ENCODE results near the gene ECSCR.

DNA sequence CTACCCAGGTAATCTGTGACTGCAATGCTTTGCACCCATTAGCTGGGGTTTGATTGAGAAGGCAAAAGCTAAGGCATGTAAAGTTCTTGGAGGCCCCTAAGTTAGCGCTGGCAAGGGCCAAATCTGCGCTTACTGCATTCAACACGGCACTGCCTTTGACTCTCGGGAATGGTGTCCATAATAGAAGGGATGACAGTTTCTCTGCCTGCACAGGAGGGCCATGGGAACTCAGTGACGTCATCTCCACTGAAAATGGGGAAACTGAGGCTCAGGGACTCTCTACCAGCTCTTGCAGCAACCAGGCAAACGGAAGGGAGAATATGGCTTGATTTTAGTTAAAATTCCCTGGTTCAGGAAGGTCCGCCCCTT is 59.1 kb downstream of the ECSCR start:
- TF ChIP-seq POLR2A (IDR thresholded peaks at IDR 0.05) (no peak), EP300 (IDR thresholded peaks at IDR 0.05) (no peak)
